AG09319 (cell line): ENCODE data around the gene CHD5.

Experiments used
- DNase-seq: peaks from one replicate; pipeline ENCODE4 v3.0.0-alpha.2; 2010; ENCODE audit warnings: low read depth; ENCODE audit errors: extremely low read depth
- CTCF ChIP-seq: IDR thresholded peaks from 2 replicates; pipeline ENCODE4 v1.5.1; 2011; ENCODE audit warnings: low read depth, mild to moderate bottlenecking, inconsistent platforms, low read length, moderate library complexity

The CHD5 gene

GRCh38 chr1:6136516-6137220, 43.5 kb downstream of the CHD5 start:
- TF ChIP-seq CTCF, result no peak
- no peak for DNase-seq

GRCh38 chr1:6134741-6135510, 45.2 kb downstream of the CHD5 start:
- TF ChIP-seq CTCF, result no peak
- DNase-seq, result no peak

- TF ChIP-seq CTCF, result no peak
- DNase-seq, result no peak
Observed at GRCh38 chr1:6134206-6134605, 45.9 kb downstream of the CHD5 start.

GRCh38 chr1:6133146-6133895, 46.8 kb downstream of the CHD5 start:
- DNase-seq, result no peak
- TF ChIP-seq CTCF, result no peak

- TF ChIP-seq CTCF, result no peak
- DNase-seq, result no peak
Observed at GRCh38 chr1:6131561-6131960, 48.6 kb downstream of the CHD5 start.

GRCh38 chr1:6130596-6130995, 49.5 kb downstream of the CHD5 start:
- no peak for DNase-seq

More at GRCh38 chr1:6130596-6130995, 49.5 kb downstream of the CHD5 start:
- TF ChIP-seq CTCF, result no peak
